Adrenal gland (tissue), 12 donors: ENCODE measurements around the gene CARD19. TPM values are rescaled to one million over a fixed set of nuclear protein-coding genes. Genes with fewer than 3 reads are reported as not detected.
A peak's percentile ranks its signal among the peaks of the same experiment; 100 is the strongest.

Source experiments
- DNase-seq, 7 donors: peaks; one replicate each; pipeline ENCODE4 v3.0.0-alpha.2; 2019 to 2020
- H3K27ac ChIP-seq, 5 donors: fragments of 200-600 bp; sonication (generic) in 4 of 5; 1 replicate in 3 of 5; 2 replicates in 2 of 5; pipeline versions ENCODE4 v1.5.1 to v1.8.0; 2016 to 2020; ENCODE audit warnings: mild to moderate bottlenecking in 1 of 5
- H3K27me3 ChIP-seq: fragments of 200-600 bp; 2 replicates; pipeline ENCODE4 v1.8.0; 2021
- H3K36me3 ChIP-seq, 2 donors: fragments of 200-600 bp; replicated peaks in 1 of 2; 1 replicate in 1 of 2; 2 replicates in 1 of 2; pipeline versions ENCODE4 v1.5.1 to v1.8.0; 2018 to 2022
- H3K4me1 ChIP-seq, 2 donors: fragments of 200-600 bp; replicated peaks in 1 of 2; 1 replicate in 1 of 2; 2 replicates in 1 of 2; pipeline versions ENCODE4 v1.5.1 to v1.8.0; 2018 to 2021
- H3K4me3 ChIP-seq, 4 donors: fragments of 200-600 bp; sonication (generic) in 3 of 4; one replicate each; pipeline ENCODE4 v1.5.1; 2016 to 2018
- H3K9me3 ChIP-seq, 3 donors: fragments of 200-600 bp; sonication (generic) in 1 of 3; replicated peaks in 1 of 3; 1 replicate in 2 of 3; 2 replicates in 1 of 3; pipeline versions ENCODE4 v1.5.1 to v1.8.0; 2016 to 2021
- POLR2A ChIP-seq, 2 donors: fragments of 450-650 bp; IDR thresholded peaks; one replicate each; pipeline ENCODE4 v1.6.1; 2017; ENCODE audit warnings: antibody characterized with exemption in 2 of 2, mild to moderate bottlenecking in 2 of 2, moderate library complexity in 1 of 2
- WGBS, 4 donors: extraction: QIAGEN DNeasy Blood & Tissue Kit in 2 of 4; methylation state at CpG; one replicate each; pipeline versions ENCODE4 v1.1.5 to v1.1.7; 2013 to 2017; 5-methylcytosine and 5-hydroxymethylcytosine counted together
- intact Hi-C, 2 donors: fragments of 100-400 bp; cut with DNase I; formaldehyde crosslinking; loops; one replicate each; pipeline versions ENCODE4 v1.14.1 to v1.15.0; 2022 to 2023
- polyA plus RNA-seq, 3 donors: library from polyadenylated mRNA; stranded (reverse); fragments of 200-250 nt in 2 of 3; fragments of 350-450 nt in 1 of 3; fragmentation: Illumina TruSeq in 1 of 3; extraction: RNeasy Lipid Tissue Mini Kit (QIAGEN cat#74804) in 1 of 3; gene quantifications; one replicate each; pipeline ENCODE4 v1.2.3, GENCODE V29; 2013 to 2014
- total RNA-seq, 9 donors: library from RNA; depleted of rRNA in 4 of 9; stranded (reverse); fragments of >200 nt in 4 of 9; fragments of 120-200 nt in 1 of 9; fragmentation: NEBNext Ultra II Directional in 1 of 9; extraction: Animal tissue kit (Norgen Biotek cat#: 25700) in 1 of 9; gene quantifications; one replicate each; pipeline versions ENCODE4 v1.1.0 to v1.2.4, GENCODE V29; 2013 to 2023
- TF ChIP-seq, protein P1 (sequence below), 6 experiments: fragments of 450-650 bp in 4 of 6; fragments of 200-600 bp in 2 of 6; sonication (generic) in 1 of 6; IDR thresholded peaks; 1 replicate in 5 of 6; 2 replicates in 1 of 6; pipeline versions ENCODE4 v1.5.1 to v1.8.0; 2016 to 2021; ENCODE audit warnings: antibody characterized with exemption in 6 of 6, mild to moderate bottlenecking in 2 of 6, moderate library complexity in 1 of 6
- donor health status: healthy with polysubstance abuse.
- donor health status: Bipolar disorder and iron deficiency.
- donor health status: DM: yes; HTN: yes; CAD: no.
- donor health status: DM: no; HTN: no; CAD: no.
- donor health status: DM: no; HTN: no; CAD: no.
- donor health status: DM: yes; HTN: yes; CAD: no.

CARD19 gene
- total and polyA plus RNA-seq, 12 donors, result 10.7 to 75.0 (median 41.3) TPM

DNA sequence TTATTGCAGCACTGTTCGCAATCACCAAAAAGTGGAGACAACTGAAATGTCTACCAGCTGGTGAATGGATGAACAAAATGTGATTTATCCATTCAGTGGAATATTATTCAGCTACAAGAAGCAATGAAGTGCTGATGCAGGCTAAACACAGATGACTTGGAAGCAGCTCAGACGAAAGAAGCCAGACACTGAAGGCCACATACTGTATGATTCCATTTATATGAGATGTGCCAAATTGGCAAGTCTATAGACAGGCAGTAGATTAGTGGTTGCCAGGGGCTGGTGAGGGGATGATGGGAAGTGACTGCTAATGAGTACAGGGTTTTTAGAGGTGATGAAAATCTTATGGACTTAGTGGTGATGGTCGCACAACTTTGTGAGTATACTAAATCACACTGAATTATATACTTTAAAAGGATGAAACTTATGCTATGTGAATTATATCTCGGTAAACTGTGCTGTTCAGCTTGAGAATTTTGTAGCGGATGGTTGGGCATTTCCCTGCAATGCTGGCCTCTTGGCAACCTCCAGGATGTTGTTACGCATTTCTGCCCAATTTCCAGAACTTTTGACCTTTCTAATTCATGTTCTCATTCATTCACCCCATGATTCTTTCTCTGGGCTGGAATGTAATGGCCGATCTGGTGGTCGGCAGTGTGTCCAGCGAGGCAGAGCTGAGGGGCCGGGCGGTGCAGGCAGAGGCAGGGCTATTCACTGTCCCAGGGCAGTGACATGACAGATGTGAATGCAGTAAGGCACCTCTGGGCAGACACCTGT is 66.0 kb downstream of the CARD19 start:
- H3K4me3 ChIP-seq, result no peak overlapping the region
- no peak overlapping the region for H3K27ac ChIP-seq
- no peaks in the 10 kb centered on the region for H3K4me1 ChIP-seq
- no peaks in the 10 kb centered on the region for H3K9me3 ChIP-seq
- DNase-seq, result peak in 1 of 7 donors; percentile 26
- no peaks in the 10 kb centered on the region for H3K27me3 ChIP-seq
- H3K36me3 ChIP-seq, result no peaks in the 10 kb centered on the region
- WGBS, 4 donors, result 65 to 73% (median 72%) methylated on average over 11 of the region's 11 CpGs
- TF ChIP-seq, protein P1, sequence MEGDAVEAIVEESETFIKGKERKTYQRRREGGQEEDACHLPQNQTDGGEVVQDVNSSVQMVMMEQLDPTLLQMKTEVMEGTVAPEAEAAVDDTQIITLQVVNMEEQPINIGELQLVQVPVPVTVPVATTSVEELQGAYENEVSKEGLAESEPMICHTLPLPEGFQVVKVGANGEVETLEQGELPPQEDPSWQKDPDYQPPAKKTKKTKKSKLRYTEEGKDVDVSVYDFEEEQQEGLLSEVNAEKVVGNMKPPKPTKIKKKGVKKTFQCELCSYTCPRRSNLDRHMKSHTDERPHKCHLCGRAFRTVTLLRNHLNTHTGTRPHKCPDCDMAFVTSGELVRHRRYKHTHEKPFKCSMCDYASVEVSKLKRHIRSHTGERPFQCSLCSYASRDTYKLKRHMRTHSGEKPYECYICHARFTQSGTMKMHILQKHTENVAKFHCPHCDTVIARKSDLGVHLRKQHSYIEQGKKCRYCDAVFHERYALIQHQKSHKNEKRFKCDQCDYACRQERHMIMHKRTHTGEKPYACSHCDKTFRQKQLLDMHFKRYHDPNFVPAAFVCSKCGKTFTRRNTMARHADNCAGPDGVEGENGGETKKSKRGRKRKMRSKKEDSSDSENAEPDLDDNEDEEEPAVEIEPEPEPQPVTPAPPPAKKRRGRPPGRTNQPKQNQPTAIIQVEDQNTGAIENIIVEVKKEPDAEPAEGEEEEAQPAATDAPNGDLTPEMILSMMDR (IDR thresholded peaks at IDR 0.05), result no peak
- no peak for TF ChIP-seq POLR2A (IDR thresholded peaks at IDR 0.05)
- intact Hi-C loops, result loop anchor here (5.0 kb wide), 2 partner anchors 55 to 140 kb away; no protein-coding TSS in a partner anchor

Other genes starting within 250 kb of the CARD19 start
- 10 to 100 TPM in 5 of 9 donors, 1 to 10 TPM in 4; 5.7 to 21.4 (median 10.8) TPM for gene ZNF484, start 218.2 kb upstream of the CARD19 start, total RNA-seq
- gene ZNF484, start 218.2 kb upstream of the CARD19 start, polyA plus RNA-seq, result 1 to 10 TPM; 1.7 to 6.6 (median 2.3) TPM
- gene FGD3, start 148.7 kb upstream of the CARD19 start, total RNA-seq, result 1 to 10 TPM in 8 of 9 donors, under 1 TPM in 1; 0.89 to 7.6 (median 6.7) TPM
- gene FGD3, start 148.7 kb upstream of the CARD19 start, polyA plus RNA-seq, result 1 to 10 TPM in 2 of 3 donors, under 1 TPM in 1; 0.92 to 5.6 (median 3.7) TPM
- gene SUSD3, start 37.5 kb upstream of the CARD19 start, total RNA-seq, result 1 to 10 TPM; 1.4 to 4.9 (median 3.3) TPM
- 1 to 10 TPM in 2 of 3 donors, under 1 TPM in 1; 0.60 to 1.7 (median 1.1) TPM for gene SUSD3, start 37.5 kb upstream of the CARD19 start, polyA plus RNA-seq
- gene NINJ1, start 38.0 kb downstream of the CARD19 start, total RNA-seq, result 100 to 1,000 TPM in 8 of 9 donors, 10 to 100 TPM in 1; 25.6 to 339 (median 177) TPM
- gene NINJ1, start 38.0 kb downstream of the CARD19 start, polyA plus RNA-seq, result 100 to 1,000 TPM in 2 of 3 donors, 10 to 100 TPM in 1; 31.1 to 135 (median 101) TPM
- gene WNK2, start 87.9 kb downstream of the CARD19 start, total RNA-seq, result 10 to 100 TPM in 3 of 9 donors, 1 to 10 TPM in 6; 1.1 to 14.9 (median 8.3) TPM
- 10 to 100 TPM in 1 of 3 donors, 1 to 10 TPM in 2; 3.3 to 17.6 (median 9.2) TPM for gene WNK2, start 87.9 kb downstream of the CARD19 start, polyA plus RNA-seq